GM23338 (cell line): Measurements from ENCODE around the gene ZHX3. TPM values are rescaled to one million over a fixed set of nuclear protein-coding genes. Genes with fewer than 3 reads are reported as not detected.

Experiments used
- ATAC-seq: fragments of 200-7000 bp; cut with Tn5 transposase; 3 replicates; pipeline ENCODE4 v1.9.1; 2020
- DNase-seq: peaks from one replicate; pipeline ENCODE4 v3.0.0-alpha.2; 2015; ENCODE audit warnings: low spot score
- H2AFZ ChIP-seq: fragments of 200-600 bp; sonication (generic); 2 replicates; pipeline ENCODE4 v1.8.0; 2016; ENCODE audit warnings: antibody characterized with exemption, mild to moderate bottlenecking, moderate library complexity
- H3F3A ChIP-seq: fragments of 200-600 bp; sonication (generic); replicated peaks from 2 replicates; pipeline ENCODE4 v1.8.0; 2017; ENCODE audit warnings: antibody characterized with exemption, mixed run types, low read depth
- H3K27ac ChIP-seq: fragments of 200-600 bp; sonication (generic); 2 replicates; pipeline ENCODE4 v1.6.1; 2016; ENCODE audit warnings: low read depth
- H3K27me3 ChIP-seq: fragments of 200-600 bp; sonication (generic); 2 replicates; pipeline ENCODE4 v1.8.0; 2016; ENCODE audit warnings: mild to moderate bottlenecking, mixed run types, moderate library complexity; ENCODE audit not compliant: insufficient read depth
- H3K36me3 ChIP-seq: fragments of 200-600 bp; sonication (generic); 2 replicates; pipeline ENCODE4 v1.8.0; 2016; ENCODE audit warnings: mild to moderate bottlenecking; ENCODE audit not compliant: insufficient read depth
- H3K4me1 ChIP-seq: fragments of 200-600 bp; sonication (generic); 2 replicates; pipeline ENCODE4 v1.8.0; 2016; ENCODE audit warnings: mild to moderate bottlenecking, moderate library complexity; ENCODE audit not compliant: insufficient read depth
- H3K4me2 ChIP-seq: fragments of 200-600 bp; sonication (generic); 2 replicates; pipeline ENCODE4 v1.7.1; 2017; ENCODE audit warnings: mixed run types
- H3K4me3 ChIP-seq: fragments of 200-600 bp; sonication (generic); 2 replicates; pipeline ENCODE4 v1.6.1; 2016; ENCODE audit warnings: mixed run types
- H3K79me2 ChIP-seq: fragments of 200-600 bp; sonication (generic); replicated peaks from 2 replicates; pipeline ENCODE4 v1.8.0; 2017; ENCODE audit warnings: mild to moderate bottlenecking; ENCODE audit not compliant: insufficient read depth
- H3K9me2 ChIP-seq: fragments of 200-600 bp; sonication (generic); 2 replicates; pipeline ENCODE4 v1.8.0; 2017; ENCODE audit not compliant: insufficient read depth
- H4K20me1 ChIP-seq: fragments of 200-600 bp; sonication (generic); replicated peaks from 2 replicates; pipeline ENCODE4 v1.8.0; 2017; ENCODE audit warnings: mild to moderate bottlenecking; ENCODE audit not compliant: insufficient read depth
- H3K27ac Mint-ChIP-seq: 2 replicates; pipeline ENCODE4 v1.8.0; 2020; ENCODE audit warnings: inconsistent platforms, mild to moderate bottlenecking, moderate library complexity, mixed read lengths
- H3K27me3 Mint-ChIP-seq: 3 replicates; pipeline ENCODE4 v1.8.0; 2022; ENCODE audit warnings: low read depth, mild to moderate bottlenecking, moderate library complexity, mixed read lengths, inconsistent platforms; ENCODE audit not compliant: insufficient read depth, poor library complexity
- H3K36me3 Mint-ChIP-seq: 3 replicates; pipeline ENCODE4 v1.8.0; 2021; ENCODE audit warnings: low read depth, mild to moderate bottlenecking, inconsistent platforms, moderate library complexity, mixed read lengths
- H3K4me1 Mint-ChIP-seq: 3 replicates; pipeline ENCODE4 v1.8.0; 2020; ENCODE audit warnings: mild to moderate bottlenecking, inconsistent platforms, mixed read lengths
- H3K4me3 Mint-ChIP-seq: 3 replicates; pipeline ENCODE4 v1.8.0; 2021; ENCODE audit warnings: moderate library complexity, mild to moderate bottlenecking, inconsistent platforms, mixed read lengths
- H3K9me3 Mint-ChIP-seq: 3 replicates; pipeline ENCODE4 v1.8.0; 2020; ENCODE audit warnings: moderate library complexity, mild to moderate bottlenecking, inconsistent platforms, mixed read lengths
- CREB1 ChIP-seq: fragments of 250-450 bp; sonication (Bioruptor Pico); IDR thresholded peaks from 2 replicates; pipeline ENCODE4 v1.5.0; 2020; ENCODE audit warnings: low read depth, mild to moderate bottlenecking, moderate library complexity
- CTCF ChIP-seq, 2 experiments: fragments of 200-600 bp in 1 of 2; sonication (generic) in 1 of 2; conservative IDR thresholded peaks; 2 replicates each; pipeline versions ENCODE4 v1.5.1 to v1.6.1; 2016 to 2017; ENCODE audit warnings: antibody characterized with exemption in 2 of 2, low read depth in 2 of 2, mild to moderate bottlenecking in 2 of 2, moderate library complexity in 1 of 2
- ETS1 ChIP-seq: IDR thresholded peaks from 2 replicates; pipeline ENCODE4 v1.6.1; 2016; ENCODE audit warnings: antibody characterized with exemption
- EZH2 ChIP-seq: fragments of 200-600 bp; sonication (generic); IDR thresholded peaks from one replicate; pipeline ENCODE4 v1.8.0; 2017; ENCODE audit warnings: antibody characterized with exemption, mild to moderate bottlenecking, low read depth; ENCODE audit not compliant: unreplicated experiment
- EZH2phosphoT487 ChIP-seq: fragments of 200-600 bp; sonication (generic); IDR thresholded peaks from one replicate; pipeline ENCODE4 v1.8.1; 2018; ENCODE audit warnings: antibody characterized with exemption; ENCODE audit not compliant: unreplicated experiment
- JUNB ChIP-seq: IDR thresholded peaks from one replicate; pipeline ENCODE4 v1.6.1; 2016; ENCODE audit warnings: antibody characterized with exemption; ENCODE audit not compliant: unreplicated experiment
- NANOG ChIP-seq: IDR thresholded peaks from 2 replicates; pipeline ENCODE4 v1.6.1; 2016; ENCODE audit warnings: antibody characterized with exemption, borderline replicate concordance
- POLR2AphosphoS5 ChIP-seq: IDR thresholded peaks from 2 replicates; pipeline ENCODE4 v1.6.1; 2016; ENCODE audit warnings: antibody characterized with exemption, low read depth
- REST ChIP-seq: IDR thresholded peaks from one replicate; pipeline ENCODE4 v1.6.1; 2018; ENCODE audit warnings: antibody characterized with exemption; ENCODE audit not compliant: unreplicated experiment
- STAT1 ChIP-seq: IDR thresholded peaks from one replicate; pipeline ENCODE4 v1.6.1; 2016; ENCODE audit warnings: antibody characterized with exemption; ENCODE audit not compliant: unreplicated experiment
- ZNF114 ChIP-seq: fragments of 250-450 bp; sonication (Bioruptor Pico); IDR thresholded peaks from 2 replicates; pipeline ENCODE4 v1.5.0; 2020; ENCODE audit warnings: mild to moderate bottlenecking, moderate library complexity
- ZNF331 ChIP-seq: fragments of 250-450 bp; sonication (Bioruptor Pico); IDR thresholded peaks from 2 replicates; pipeline ENCODE4 v1.5.0; 2020; ENCODE audit warnings: low read depth, mild to moderate bottlenecking, moderate library complexity
- ZNF462 ChIP-seq: fragments of 250-450 bp; sonication (Bioruptor Pico); IDR thresholded peaks from 2 replicates; pipeline ENCODE4 v1.5.0; 2020; ENCODE audit warnings: mild to moderate bottlenecking, moderate library complexity
- polyA plus RNA-seq: library from polyadenylated mRNA; unstranded; fragments of >200 nt; fragmentation: Nextera tagmentation; extraction: Ambion mirVana; gene quantifications from 2 replicates; pipeline ENCODE4 v1.2.1, GENCODE V29; 2016
- total RNA-seq: library from RNA; depleted of rRNA; stranded (reverse); fragments of >200 nt; shearing (Covaris generic); gene quantifications from 2 replicates; pipeline ENCODE4 v1.2.3, GENCODE V29; 2014

Gene ZHX3
- total and polyA plus RNA-seq, 2 experiments from 2014 or later = 1.7 to 2.8 TPM

GRCh38 chr20:41182296-41183212 is 135.0 kb downstream of the ZHX3 start:
- TF ChIP-seq REST (no peak), NANOG (no peak), CTCF (conservative IDR thresholded peaks at IDR 0.05; ENCODE audit: low read depth in 2 of 2) (no peak), EZH2phosphoT487 (no peak), ZNF462 (CRISPR knock-in tag) (no peak), STAT1 (no peak), POLR2AphosphoS5 (no peak), JUNB (no peak), EZH2 (no peak), ZNF331 (CRISPR knock-in tag) (no peak), ETS1 (no peak), CREB1 (CRISPR knock-in tag) (no peak), ZNF114 (CRISPR knock-in tag) (no peak)
- ATAC-seq = no peak
- peaks cover 5% of the 10 kb centered on the region; the same call in 1 of the 3 replicates for H3K36me3 Mint-ChIP-seq

More at GRCh38 chr20:41182296-41183212, 135.0 kb downstream of the ZHX3 start:
- H3K79me2 ChIP-seq = no peaks in the 10 kb centered on the region
- H4K20me1 ChIP-seq = 0 out of 2 replicates have a peak, but pooled peaks cover 4% of the 10 kb centered on the region
- H3K36me3 ChIP-seq = no peaks in the 10 kb centered on the region
- no peak overlapping the region for H3K27ac ChIP-seq
- Mint-ChIP-seq H3K4me1 (peaks cover 16% of the 10 kb centered on the region; the same call in 2 of the 3 replicates), H3K9me3 (no peaks in the 10 kb centered on the region), H3K27ac (no peak overlapping the region), H3K27me3 (peaks cover 13% of the 10 kb centered on the region), H3K4me3 (no peak overlapping the region)
- no peak overlapping the region for H2AFZ ChIP-seq
- no peaks in the 10 kb centered on the region for H3F3A ChIP-seq
- H3K9me2 ChIP-seq = no peaks in the 10 kb centered on the region
- DNase-seq = no peak
- H3K4me3 ChIP-seq = no peak overlapping the region
- peaks cover 5% of the 10 kb centered on the region; the same call in 1 of the 2 replicates for H3K4me1 ChIP-seq
- H3K4me2 ChIP-seq = no peak overlapping the region
- H3K27me3 ChIP-seq = no peaks in the 10 kb centered on the region
